NCI-H82 treated with DMSO at 0.1 percent for 48 hours (cell line): ENCODE results near the gene ASH1L.
"Not testable (repeated sequence)": the region's sequence is repeated elsewhere in the genome, so short reads cannot be mapped to it uniquely, and the experiment has no call there.

Experiments used
- DNase-seq: peaks from one replicate; lab custom pipeline; 2025; ENCODE audit not compliant: unreplicated experiment; lab: John Stamatoyannopoulos, UW

The ASH1L gene

DNA sequence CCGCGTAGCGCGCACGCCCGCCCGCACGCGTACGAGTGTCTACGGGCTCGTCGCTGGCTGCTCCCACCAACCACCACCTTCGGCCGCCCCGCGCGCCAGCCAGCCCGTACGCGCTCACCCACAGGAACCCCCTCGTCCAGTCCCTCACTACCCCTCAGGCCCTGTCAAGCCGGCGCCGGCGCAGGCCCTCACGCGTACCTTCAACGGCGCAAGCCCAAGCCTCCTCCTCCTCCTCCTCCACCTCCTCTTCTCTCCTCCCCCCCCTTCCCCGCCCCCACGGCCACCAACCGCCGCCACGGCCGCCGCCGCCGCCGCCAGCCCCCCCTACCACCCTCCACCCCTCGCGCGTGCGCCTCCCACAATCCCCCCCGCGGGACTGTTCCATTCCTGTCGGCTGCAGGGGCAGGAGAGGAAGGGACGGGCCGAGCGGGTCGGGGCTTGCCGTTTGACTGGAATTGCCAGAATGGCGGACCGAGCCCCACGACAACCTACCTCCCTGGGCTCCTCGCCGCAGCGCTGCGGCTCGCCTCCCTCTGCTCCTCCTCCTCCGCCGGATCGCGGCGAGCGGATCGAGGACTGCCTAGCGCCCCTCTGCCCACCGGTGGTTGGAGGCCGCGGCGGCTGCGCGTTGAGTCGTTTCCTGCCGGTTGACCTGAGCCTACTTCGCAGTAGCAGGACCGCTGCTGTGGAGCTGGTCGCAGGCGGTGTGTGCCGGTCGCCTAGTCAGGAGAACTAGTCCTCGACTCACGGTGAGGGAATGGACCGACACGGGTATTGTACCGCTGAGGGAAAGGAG is at the start of gene ASH1L:
Gene ASH1L (minus strand): TSS at position 223 of the 796 bp plus-strand sequence. CDS start 41,284 bp downstream, outside the sequence.
- DNase-seq = peak; percentile 85

GRCh38 chr1:155610257-155610647 is 47.6 kb upstream of the ASH1L start:
- DNase-seq = not testable (repeated sequence)

GRCh38 chr1:155609515-155610256 is 47.1 kb upstream of the ASH1L start, which contains the start of gene MSTO1:
TSS of gene MSTO1 (plus strand) at chr1:155610218. CDS start at chr1:155610249, 31 bp downstream.
- peak; percentile 94 for DNase-seq

DNA sequence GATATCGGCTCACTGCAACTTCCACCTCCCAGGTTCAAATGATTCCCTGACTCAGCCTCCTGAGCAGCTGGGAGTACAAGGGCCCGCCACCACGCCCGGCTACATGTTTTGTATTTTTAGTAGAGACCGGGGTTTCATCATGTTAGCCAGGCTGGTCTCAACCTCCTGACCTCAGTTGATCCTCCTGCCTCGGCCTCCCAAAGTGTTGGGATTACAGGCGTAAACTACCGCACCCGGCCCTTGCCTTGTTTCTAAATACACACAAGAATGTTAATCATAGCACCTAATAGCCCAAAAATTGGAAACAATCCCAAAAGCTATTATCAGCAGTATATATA is 46.3 kb upstream of the ASH1L start:
- DNase-seq = no peak

DNA sequence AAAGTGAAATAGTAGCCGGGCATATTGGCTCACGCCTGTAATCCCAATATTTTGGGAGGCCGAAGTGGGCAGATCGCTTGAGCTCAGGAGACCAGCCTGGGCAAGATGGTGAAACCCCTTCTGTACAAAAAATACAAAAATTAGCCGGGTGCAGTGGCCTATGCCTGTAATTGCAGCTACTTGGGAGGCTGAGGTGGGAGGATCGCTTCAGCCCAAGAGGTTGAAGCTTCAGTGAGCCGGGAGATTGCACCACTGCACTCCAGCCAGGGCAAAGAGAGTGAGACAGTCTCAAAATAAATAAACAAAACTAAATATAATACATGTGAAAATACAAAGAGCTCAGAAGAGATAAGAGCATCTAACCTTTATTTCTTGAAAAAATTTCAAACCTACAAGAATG is 45.1 kb upstream of the ASH1L start:
- no peak for DNase-seq

DNA sequence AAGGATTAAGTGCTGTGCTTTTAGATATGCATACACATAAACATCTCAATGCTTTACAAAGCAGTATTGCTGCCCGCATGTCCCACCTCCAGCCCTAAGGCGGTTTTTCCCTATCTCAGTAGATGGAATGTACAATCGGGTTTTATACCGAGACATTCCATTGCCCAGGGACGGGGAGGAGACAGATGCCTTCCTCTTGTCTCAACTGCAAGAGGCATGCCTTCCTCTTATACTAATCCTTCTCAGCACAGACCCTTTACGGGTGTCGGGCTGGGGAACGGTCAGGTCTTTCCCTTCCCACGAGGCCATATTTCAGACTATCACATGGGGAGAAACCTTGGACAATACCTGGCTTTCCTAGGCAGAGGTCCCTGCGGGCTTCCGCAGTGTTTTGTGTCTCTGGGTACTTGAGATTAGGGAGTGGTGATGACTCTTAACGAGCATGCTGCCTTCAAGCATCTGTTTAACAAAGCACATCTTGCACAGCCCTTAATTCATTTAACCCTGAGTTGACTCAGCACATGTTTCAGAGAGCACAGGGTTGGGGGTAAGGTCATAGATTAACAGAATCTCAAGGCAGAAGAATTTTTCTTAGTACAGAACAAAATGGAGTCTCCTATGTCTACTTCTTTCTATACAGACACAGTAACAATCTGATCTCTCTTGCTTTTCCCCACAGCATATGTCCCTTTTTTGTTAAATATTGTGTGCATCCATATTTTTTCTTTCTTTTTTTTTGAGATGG is 37.4 kb upstream of the ASH1L start:
- not testable (repeated sequence) for DNase-seq

DNA sequence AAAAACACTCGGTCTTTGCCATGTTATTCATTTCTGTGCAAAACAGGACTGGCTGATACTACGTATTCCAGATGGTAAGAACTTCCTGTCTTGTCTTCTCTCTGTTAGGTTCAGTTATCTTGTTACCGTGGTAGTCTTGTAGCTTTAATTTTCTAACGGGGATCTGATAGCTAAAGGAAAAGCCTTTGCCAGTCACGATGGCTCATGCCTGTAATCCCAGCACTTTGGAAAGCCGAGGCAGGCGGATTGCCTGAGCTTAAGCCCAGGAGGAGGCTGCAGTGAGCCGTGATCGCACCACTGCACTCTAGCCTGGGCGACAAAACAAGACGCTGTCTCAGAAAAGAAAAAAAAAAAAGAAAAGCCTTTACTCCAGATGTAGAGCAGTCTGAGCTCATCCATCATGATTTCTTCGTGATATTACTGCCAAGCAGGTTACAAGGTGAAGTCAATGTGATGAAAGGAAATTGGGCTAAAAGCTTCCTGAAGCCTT is 36.3 kb upstream of the ASH1L start:
- DNase-seq = peak; percentile 92

DNA sequence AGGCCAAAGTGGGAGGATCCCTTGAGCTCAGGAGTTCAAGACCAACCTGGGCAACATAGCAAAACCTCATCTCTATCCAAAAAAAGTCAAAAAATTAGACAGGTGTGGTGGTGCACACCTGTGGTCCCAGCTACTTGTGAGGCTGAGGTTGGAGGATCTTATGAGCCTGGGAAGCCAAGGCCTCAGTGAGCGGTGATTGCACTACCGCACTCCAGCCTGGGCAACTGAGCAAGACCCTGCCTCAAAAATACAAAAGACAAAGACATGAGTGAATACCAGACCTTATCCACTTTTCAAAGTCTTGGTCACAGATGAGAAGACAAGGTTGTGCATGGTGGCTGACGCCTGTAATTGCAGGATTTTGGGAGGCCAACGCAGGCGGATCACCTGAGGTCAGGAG is 34.3 kb upstream of the ASH1L start:
- DNase-seq = no peak

DNA sequence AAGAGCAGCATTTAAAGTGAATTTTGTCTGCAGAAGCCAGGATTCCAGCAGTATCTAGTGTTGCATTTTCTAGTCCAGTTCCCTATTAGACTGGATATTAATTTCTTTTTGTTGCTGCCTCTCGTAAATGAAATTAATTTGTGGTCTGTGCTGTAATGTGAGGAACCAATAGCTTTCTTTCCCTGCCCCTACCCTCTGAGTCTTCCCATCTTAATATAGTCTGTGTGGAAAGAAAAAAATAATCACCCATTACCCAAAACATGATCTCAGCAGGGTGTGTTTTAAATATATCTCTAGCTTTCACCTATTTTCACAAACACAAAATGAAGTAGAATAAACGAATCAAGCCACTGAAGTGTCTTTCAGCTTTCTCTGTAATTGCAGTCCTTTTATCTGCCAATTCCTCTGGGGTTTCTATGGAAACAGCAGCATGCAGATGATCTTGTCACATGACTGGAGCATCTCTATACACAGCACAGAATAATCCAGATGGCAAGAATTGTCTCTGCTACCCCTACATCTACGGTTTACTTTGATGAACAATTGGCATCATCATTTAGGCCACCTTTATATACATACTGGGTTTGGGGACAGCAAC is 33.4 kb upstream of the ASH1L start:
- DNase-seq = not testable (repeated sequence)

DNA sequence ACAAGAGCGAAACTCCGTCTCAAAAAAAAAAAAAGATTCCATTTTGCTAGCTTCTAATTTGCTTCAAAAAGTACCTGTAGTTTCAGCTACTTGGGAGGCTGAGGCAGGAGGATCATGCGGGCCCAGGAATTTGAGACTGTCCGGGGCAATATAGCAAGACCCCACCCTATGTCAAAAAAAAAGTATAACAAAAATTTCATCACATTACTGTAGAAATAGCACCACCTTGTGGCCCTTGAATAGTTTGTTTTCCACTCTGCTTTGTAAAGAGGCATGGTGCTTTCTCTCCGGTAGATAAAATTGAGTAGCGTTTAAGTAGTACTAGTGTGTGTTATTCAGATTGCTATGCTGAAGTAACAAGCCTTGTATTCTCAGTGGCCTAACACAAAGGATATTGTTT is 29.2 kb upstream of the ASH1L start:
- DNase-seq = peak; percentile 71

- DNase-seq = not testable (repeated sequence)
These were observed 28.1 kb upstream of the ASH1L start for GRCh38 chr1:155590516-155591247.

DNA sequence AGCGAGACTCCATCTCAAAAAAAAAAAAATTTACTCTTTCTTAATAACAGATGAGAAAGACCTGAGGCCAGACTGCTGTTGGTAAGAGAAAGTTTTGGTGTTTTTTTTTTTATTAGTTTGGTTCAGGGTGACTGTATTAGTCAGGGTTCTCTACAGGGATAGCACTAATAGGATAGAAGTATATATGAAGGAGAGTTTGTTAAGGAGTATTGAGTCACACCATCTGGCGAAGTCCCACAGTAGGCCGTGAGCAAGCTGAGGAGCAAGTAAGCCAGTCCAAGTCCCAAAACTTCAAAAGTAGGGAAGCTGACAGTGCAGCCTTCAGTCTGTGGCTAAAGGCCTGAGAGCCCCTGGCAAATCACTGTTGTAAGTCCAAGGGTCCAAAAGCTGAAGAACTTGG is 26.7 kb upstream of the ASH1L start:
- DNase-seq = peak; percentile 21

- not testable (repeated sequence) for DNase-seq
These were observed 21.2 kb upstream of the ASH1L start for GRCh38 chr1:155583846-155584245.

- not testable (repeated sequence) for DNase-seq
These were observed 13.0 kb upstream of the ASH1L start for GRCh38 chr1:155575608-155576007.

- no peak for DNase-seq
These were observed 11.5 kb upstream of the ASH1L start for GRCh38 chr1:155574077-155574476.

- DNase-seq = no peak
These were observed 8.0 kb upstream of the ASH1L start for GRCh38 chr1:155570593-155570990.

DNA sequence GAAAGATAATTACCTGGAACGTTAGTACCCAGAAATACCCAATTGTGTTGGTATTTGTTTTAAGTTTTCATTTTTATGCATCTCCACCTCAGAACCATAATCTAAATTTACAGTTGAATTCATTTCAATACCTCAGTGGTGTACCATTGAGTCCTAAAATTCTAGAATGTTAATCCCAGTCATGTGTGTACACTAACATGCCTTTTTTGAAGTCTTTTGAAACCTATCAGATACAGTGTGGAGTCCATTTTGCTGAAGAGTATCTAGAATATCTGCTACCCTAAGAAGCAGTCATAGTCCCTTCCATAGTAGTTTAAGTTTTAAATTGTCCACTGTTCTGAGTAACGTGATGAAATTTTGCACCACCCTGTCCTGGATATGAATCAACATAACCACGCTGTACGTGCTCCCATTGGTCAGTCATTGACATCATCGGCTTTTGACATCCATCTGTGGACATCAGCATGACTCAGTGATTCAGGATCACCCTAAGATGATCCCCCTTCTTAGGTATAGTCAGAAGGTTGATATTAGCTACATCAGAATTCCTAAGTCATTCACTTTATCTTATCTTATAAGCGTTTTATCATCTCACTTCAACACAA is 7.5 kb upstream of the ASH1L start:
- no peak for DNase-seq

DNA sequence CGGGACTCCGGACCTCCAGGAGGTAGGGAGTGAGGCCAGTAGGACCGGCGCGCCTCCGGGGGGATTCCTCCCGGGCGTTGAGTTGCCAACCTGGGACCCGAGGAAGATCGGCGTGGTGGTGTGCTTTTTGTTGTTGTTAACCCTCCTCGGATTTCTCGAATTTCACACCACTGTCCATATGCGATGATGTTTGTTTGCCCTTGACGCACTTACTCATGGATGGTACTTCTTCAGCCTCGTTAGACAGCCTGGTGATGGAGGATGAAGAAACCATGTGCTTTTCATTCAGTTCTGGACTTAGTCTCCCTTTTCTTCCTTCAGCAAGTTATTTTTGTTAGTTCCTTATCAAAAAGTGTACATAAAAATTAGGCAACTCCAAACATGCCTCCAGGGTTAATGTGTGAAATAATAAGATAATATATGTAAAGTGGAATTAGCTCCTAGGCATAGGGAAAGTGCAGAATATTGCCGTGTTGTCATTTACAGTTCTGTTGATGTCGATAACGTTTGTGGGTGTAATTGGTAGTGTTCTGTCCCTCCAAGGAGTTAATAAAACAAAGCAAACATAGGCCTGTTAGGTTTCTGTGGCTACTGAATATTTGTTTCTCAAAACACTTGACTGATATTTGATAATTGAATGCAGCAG is 897 bp upstream of the ASH1L start:
- not testable (repeated sequence) for DNase-seq
